Hepatocyte (in vitro differentiated cells): Measurements from ENCODE around the gene NFAT5.

Experiments
- EZH2 ChIP-seq: fragments of 200-600 bp; sonication (generic); IDR thresholded peaks from 2 replicates; pipeline ENCODE4 v1.6.1; 2016; ENCODE audit warnings: antibody characterized with exemption, mild to moderate bottlenecking, borderline replicate concordance
- EZH2phosphoT487 ChIP-seq: fragments of 200-600 bp; sonication (generic); IDR thresholded peaks from one replicate; pipeline ENCODE4 v1.6.1; 2018; ENCODE audit warnings: antibody characterized with exemption, mild to moderate bottlenecking, low read depth, moderate library complexity; ENCODE audit not compliant: unreplicated experiment, severe bottlenecking
- TF ChIP-seq, protein P1 (sequence below): fragments of 200-600 bp; sonication (generic); IDR thresholded peaks from 2 replicates; pipeline ENCODE4 v1.5.1; 2016; ENCODE audit warnings: antibody characterized with exemption, mild to moderate bottlenecking; ENCODE audit not compliant: poor library complexity

GRCh38 chr16:69651217-69651616 is 85.5 kb downstream of the NFAT5 start:
- TF ChIP-seq EZH2phosphoT487 (no peak), EZH2 (no peak)
- TF ChIP-seq, protein P1, sequence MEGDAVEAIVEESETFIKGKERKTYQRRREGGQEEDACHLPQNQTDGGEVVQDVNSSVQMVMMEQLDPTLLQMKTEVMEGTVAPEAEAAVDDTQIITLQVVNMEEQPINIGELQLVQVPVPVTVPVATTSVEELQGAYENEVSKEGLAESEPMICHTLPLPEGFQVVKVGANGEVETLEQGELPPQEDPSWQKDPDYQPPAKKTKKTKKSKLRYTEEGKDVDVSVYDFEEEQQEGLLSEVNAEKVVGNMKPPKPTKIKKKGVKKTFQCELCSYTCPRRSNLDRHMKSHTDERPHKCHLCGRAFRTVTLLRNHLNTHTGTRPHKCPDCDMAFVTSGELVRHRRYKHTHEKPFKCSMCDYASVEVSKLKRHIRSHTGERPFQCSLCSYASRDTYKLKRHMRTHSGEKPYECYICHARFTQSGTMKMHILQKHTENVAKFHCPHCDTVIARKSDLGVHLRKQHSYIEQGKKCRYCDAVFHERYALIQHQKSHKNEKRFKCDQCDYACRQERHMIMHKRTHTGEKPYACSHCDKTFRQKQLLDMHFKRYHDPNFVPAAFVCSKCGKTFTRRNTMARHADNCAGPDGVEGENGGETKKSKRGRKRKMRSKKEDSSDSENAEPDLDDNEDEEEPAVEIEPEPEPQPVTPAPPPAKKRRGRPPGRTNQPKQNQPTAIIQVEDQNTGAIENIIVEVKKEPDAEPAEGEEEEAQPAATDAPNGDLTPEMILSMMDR: no peak
